ENCODE data around the gene QSOX1.

QSOX1 gene

DNA sequence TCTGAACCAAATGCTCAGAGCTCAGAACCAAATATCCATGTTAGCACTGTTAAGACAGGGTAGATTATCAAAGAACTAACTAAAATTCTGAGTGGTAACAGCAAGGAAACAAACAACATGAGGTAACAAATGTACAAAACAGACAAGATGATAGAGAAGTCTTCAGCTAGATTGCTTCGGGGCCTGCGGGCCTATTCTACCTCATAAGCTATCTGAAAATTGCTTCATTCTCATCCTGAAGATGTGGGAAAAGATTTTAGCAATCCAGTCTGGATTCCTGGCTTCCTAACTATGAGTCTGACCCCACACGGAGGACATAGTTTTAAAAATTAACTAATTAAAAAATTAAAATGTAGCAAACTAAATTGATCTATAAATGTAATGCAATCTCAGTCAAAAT is 9.2 kb upstream of the QSOX1 start:
- no peak for DNase-seq (ENCODE audit: low read depth)

GRCh38 chr1:180150982-180151381 is 3.7 kb upstream of the QSOX1 start:
- DNase-seq (ENCODE audit: low read depth) = no peak

- DNase-seq (ENCODE audit: low read depth) = no peak
Measured at GRCh38 chr1:180151508-180151907, 3.2 kb upstream of the QSOX1 start.

- no peak for DNase-seq (ENCODE audit: low read depth)
Measured at GRCh38 chr1:180152588-180152987, 2.1 kb upstream of the QSOX1 start.

DNA sequence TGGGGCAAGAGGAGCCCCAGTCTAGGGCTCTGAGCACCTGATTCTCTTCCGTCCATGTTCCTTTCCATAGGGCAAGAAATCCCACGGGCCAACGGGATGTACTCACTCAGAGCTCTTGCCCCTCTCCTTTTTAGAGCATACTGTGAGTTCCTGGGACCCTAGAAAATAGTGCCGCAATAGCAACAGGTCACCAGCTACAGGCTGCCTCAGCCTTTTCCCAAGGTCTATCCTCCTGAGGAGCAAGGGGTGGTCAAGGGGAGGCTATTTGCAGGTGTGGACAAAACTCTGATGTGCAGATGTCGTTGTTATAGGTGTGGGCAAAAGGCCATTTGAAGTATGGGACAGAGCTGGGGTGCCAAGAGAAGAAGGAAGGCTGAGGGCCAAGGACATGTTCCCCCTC is 1.6 kb upstream of the QSOX1 start:
- no peak for DNase-seq (ENCODE audit: low read depth)

- no peak for DNase-seq (ENCODE audit: low read depth)
Measured at GRCh38 chr1:180154003-180154324, 705 bp upstream of the QSOX1 start.

GRCh38 chr1:180155182-180155682 is 563 bp downstream of the QSOX1 start:
- no peak for DNase-seq (ENCODE audit: low read depth)

DNA sequence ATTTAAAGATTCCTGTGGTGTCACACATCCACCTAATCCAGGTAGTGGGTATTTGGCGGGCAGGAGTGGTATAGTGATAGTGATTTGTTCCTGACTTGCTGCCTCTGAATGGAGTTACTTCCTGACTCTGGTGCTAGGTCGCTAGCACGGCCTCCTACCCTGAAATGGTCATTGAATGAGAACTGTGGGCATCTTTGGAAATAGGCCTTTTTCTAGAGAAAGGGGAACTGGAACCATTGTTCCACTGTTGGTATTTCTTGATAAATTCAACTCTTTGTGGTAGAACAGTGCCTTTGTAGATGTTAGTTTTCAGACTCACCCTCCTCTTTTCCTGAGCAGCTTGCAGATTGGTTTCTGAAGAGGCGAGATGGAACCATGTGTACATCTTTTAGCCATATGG is 1.5 kb downstream of the QSOX1 start:
- no peak for DNase-seq (ENCODE audit: low read depth)

- no peak for DNase-seq (ENCODE audit: low read depth)
Measured at GRCh38 chr1:180156631-180157091, 2.0 kb downstream of the QSOX1 start.

DNA sequence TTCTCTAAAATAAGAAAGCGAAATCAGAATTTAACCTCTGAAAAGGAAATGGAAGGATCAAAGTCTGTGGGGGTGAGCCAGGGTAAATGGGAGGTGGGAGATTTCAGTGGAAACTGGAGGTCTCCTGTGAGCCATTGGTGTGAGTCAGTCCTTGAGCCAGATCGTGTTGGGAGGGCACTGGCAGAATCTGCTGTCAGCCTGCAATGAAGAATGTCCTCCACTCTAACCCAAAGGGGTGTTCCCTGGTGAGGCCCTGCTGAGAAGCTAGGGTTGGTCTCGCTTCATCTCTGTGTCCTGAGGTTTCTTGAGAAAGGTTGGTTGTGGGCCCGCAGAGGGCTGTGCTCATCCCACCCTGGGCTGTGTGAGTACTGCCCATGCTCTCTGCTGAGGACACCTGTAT is 2.4 kb downstream of the QSOX1 start:
- DNase-seq (ENCODE audit: low read depth) = no peak

DNA sequence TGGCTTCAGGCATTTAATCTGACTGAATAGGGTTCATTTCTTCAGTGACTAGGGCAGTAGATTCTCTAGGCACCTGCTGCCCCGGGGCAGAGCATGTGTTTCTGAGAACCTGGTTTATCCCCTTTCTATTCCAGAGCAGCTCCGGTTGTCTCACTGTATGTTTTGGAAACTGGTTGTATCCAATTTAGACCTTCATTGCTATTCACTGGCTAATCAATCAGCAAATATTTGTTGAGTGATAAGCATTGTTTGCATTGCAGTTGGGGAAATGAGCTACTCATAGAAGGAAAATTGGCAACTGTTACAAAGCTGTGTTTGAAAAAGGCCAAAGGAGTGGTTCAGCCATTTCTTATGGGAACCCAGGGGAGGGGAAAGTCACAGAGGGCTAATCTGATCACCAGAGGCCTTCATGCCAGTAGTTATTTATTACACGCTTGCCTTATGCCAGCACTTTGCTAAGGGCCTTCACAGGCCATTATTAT is 2.9 kb downstream of the QSOX1 start:
- no peak for DNase-seq (ENCODE audit: low read depth)

DNA sequence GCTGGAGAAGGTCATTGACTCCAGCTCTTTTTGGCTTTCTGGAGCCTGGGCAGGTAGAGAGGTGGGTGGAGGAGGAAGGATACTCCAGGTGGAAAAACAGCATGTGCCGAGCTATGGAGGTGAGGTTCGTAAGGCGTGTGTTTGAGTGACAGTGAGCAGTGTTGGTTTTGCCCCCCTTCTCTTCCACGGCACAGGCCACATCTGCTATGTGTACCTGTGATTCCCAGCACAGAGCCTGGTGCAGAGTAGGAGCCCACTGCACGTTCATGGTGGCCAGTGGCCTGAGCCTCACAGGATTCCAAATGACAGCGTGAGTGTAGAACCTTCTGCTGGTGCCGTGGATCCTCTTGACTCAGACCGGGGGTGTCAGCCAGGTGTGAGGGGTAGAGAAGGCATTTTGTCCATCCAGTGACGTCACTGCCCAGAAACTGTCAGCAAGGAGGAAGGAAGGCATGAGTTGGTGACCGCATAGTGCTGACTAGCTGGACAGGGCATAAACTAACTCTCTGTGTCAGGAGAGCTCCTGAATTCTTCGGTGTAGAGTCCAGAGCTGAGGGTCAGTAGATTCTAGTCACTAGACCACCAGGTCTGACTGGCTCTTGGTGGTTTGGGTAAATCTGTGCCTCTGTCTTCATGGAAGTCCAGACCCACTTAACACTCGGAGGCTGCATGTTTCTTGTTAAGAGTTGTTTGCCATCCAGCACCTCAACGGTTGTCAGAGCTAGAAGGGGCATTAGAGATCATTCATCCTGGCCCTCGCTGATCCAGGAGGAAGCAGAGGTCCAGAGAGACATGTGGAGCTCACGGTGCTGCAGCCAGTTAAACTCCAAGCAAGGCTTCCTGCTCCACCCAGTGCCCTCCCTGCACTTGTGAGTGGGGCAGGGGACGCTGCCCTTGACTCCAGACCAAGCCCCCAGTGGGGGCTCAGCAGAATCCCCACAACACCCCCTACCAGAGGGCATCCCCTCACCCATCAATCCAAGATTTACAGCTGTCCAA is 3.8 kb downstream of the QSOX1 start:
- DNase-seq (ENCODE audit: low read depth) = no peak

GRCh38 chr1:180160357-180160756 is 5.7 kb downstream of the QSOX1 start:
- no peak for DNase-seq (ENCODE audit: low read depth)

DNA sequence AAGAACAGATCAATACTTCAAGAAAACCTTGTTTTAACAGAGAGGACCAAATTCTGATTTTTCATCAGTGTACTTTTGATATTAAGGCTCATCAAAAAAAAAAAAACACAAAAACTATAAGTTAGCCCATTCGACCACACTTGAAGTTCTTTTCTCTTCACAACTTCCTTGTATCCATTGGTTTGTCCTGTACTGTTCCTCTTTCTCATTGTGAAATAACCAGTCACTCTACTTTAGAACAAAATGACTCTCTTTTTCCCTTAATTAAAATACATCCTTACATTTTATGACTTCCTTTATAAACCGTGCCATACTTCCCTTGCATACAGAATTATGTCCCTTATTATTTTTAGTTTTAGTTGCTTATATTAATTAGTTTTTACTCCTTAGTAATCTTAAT is 8.4 kb downstream of the QSOX1 start:
- DNase-seq (ENCODE audit: low read depth) = no peak

- DNase-seq (ENCODE audit: low read depth) = no peak
Measured at GRCh38 chr1:180165096-180165495, 10.4 kb downstream of the QSOX1 start.

DNA sequence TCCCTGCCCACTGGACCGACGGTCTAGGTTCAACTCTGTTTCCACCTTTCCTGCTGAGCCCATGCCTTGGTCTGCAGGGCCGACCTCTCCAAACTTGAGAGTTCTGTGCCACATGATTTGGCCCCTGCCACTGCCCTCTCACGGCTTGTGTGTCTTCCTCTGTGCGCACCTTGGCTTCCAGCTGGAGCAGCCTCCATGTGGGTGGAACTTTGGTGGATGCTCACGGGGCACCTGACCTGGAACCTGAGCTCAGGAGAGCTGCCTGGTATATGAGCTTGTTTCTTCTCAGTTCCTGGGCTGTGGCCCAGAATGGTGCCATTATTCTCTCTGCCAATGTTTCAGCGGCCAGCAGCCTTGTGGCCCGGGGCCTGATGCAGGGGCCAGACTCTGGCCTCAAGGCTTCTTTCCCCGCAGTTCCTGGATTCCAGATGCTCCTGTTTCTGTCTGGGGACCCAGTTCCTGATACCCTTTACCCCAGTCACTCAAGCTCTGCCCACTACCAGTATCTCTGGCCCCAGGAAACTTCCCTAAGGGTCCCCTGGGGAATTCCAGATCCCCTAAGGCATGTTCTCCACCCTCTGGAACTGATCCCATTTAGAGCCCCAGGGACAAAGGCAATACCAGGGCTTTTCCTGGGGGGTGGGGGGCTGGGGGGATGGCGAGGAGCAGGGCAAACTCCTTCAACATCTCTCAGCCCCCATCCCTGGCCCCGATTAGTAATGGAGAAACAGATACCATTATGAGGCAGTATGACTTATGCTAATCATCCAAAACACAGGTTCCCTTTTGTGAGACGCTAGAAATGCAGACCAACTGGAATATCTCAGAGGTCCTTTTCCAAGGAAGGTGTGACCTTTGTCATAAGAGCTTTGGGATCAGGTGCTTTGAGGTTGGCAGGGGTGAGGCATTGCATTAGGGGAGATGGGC is 11.1 kb downstream of the QSOX1 start:
- DNase-seq (ENCODE audit: low read depth) = no peak

DNA sequence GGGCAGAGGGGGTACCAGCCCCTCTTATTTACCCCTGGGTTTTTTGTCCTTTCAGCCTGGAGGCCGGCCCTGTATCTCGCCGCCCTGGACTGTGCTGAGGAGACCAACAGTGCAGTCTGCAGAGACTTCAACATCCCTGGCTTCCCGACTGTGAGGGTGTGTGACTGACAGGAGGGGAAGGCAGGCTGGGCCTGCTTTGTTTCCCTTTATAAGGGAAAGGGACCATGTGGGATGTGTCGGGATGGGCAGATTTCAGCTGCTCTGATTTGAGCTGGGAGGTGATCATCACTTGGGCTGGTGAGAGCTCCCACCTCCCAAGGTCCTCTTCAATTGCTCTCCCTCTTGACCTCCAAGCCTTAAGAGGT is 11.7 kb downstream of the QSOX1 start:
- DNase-seq (ENCODE audit: low read depth) = no peak

DNA sequence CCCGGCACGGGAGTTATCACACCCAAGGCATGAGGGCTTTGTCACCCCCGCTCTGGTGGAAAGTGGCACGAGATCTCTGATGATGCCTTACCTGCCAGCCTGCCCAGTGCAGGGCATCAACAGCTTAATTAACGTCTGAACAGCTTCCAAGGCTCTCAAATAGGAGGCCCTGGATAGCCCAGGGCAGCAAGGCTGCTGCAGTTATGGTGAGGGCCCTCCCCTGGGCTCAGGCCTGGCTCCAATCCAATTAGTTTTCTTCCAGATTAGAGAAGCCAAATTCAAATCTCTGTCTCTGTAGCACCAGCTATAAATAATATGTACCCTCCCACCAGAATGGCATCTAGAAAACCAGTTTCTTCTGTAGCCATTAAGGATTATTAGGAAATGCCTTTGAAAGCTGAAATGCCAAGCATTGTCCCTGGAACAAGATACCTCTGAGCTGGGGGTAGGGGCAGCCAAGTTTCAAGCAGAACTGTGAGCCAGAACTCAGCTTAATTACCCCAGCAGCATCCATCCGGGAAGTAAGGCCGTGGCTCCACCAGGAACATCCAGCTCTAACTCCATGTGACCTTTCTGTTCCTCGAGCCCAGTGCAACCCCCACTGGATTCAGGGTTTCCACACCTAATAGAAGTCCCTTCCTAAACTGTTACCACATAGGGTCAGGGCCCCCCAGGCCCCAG is 12.5 kb downstream of the QSOX1 start:
- DNase-seq (ENCODE audit: low read depth) = no peak

- DNase-seq (ENCODE audit: low read depth) = no peak
Measured at GRCh38 chr1:180167721-180168467, 13.2 kb downstream of the QSOX1 start.

- no peak for DNase-seq (ENCODE audit: low read depth)
Measured at GRCh38 chr1:180168786-180169639, 14.3 kb downstream of the QSOX1 start.

Measured in stimulated activated CD8-positive, alpha-beta memory T cell treated with anti-CD3 and anti-CD28 coated beads, Interleukin-12 subunit alpha, Interleukin-12 subunit beta, amount 100 ng/mL, for 4 hours (primary cell).